K562 (cell line): ENCODE measurements around the gene ADGRG4. TPM values are rescaled to one million over a fixed set of nuclear protein-coding genes. Genes with fewer than 3 reads are reported as not detected.

Experiments
- ATAC-seq: fragments of 200-7000 bp; cut with Tn5 transposase; 3 replicates; pipeline ENCODE4 v1.9.1; 2020; ENCODE audit warnings: moderate library complexity
- BruUV-seq: library from RNA; stranded (reverse); fragments of 400-500 nt; replicated peaks from 2 replicates; lab custom pipeline; 2021; lab: Mats Ljungman, UMichigan
- CTCF ChIA-PET: fragments of 300-600 bp; formaldehyde crosslinking; extraction: SDS; loops from one replicate; lab custom pipeline; 2021; ENCODE audit warnings: low intra/inter-chr PET ratio; lab: Yijun Ruan, JAX
- POLR2A ChIA-PET: fragments of 300-600, 350-650 bp; sonication (Branson Sonifier 250); formaldehyde crosslinking; extraction: SDS; loops from one replicate; lab custom pipeline; 2021; ENCODE audit warnings: antibody characterized with exemption, inconsistent platforms; lab: Yijun Ruan, JAX
- DNase-seq, 4 experiments: peaks; one replicate each; pipeline versions ENCODE4 v3.0.0 to v3.0.0-alpha.2; 2011 to 2018; ENCODE audit warnings: low spot score in 3 of 4, mixed read lengths in 3 of 4; ENCODE audit errors: extremely low read depth in 1 of 4
- FAIRE-seq: peaks from 2 replicates; lab custom pipeline; 2011; peaks lifted over from hg19 to GRCh38; lab: Jason Lieb, UNC
- H2AFZ ChIP-seq: 2 replicates; pipeline ENCODE4 v1.6.0; 2011; ENCODE audit warnings: low read depth, low read length, control low read depth, inconsistent platforms
- H3K27ac ChIP-seq: fragments of 200-600 bp; 3 replicates; pipeline ENCODE4 v1.8.0; 2011; ENCODE audit warnings: low read depth, mild to moderate bottlenecking, control low read depth, inconsistent platforms, low read length, moderate library complexity, mixed read lengths; ENCODE audit errors: extremely low read depth
- H3K27me3 ChIP-seq, 2 experiments: fragments of 300-600 bp in 1 of 2; 2 replicates in 1 of 2; 3 replicates in 1 of 2; pipeline versions ENCODE4 v1.6.0 to v1.8.0; 2011; ENCODE audit warnings: inconsistent platforms in 2 of 2, low read length in 2 of 2, mild to moderate bottlenecking in 1 of 2, mixed read lengths in 1 of 2, moderate library complexity in 1 of 2; ENCODE audit not compliant: control insufficient read depth in 2 of 2, insufficient read depth in 2 of 2
- H3K36me3 ChIP-seq: fragments of 300-600 bp; 3 replicates; pipeline ENCODE4 v1.8.0; 2011; ENCODE audit warnings: mild to moderate bottlenecking, low read length, inconsistent platforms; ENCODE audit not compliant: control insufficient read depth, insufficient read depth
- H3K4me1 ChIP-seq, 2 experiments: fragments of 200-600 bp in 1 of 2; replicated peaks in 1 of 2; 2 replicates in 1 of 2; 3 replicates in 1 of 2; pipeline versions ENCODE4 v1.5.1 to v1.8.0; 2011; ENCODE audit warnings: inconsistent platforms in 2 of 2, low read length in 2 of 2, mild to moderate bottlenecking in 1 of 2, mixed read lengths in 1 of 2, moderate library complexity in 1 of 2; ENCODE audit not compliant: control insufficient read depth in 2 of 2, insufficient read depth in 2 of 2
- H3K4me2 ChIP-seq: 2 replicates; pipeline ENCODE4 v1.6.1; 2011; ENCODE audit warnings: low read length, control low read depth, inconsistent platforms, mixed read lengths; ENCODE audit not compliant: insufficient read depth
- H3K4me3 ChIP-seq: fragments of 200-600 bp; sonication (generic), shearing (Covaris generic); 2 replicates; pipeline ENCODE4 v1.5.1; 2016; ENCODE audit warnings: control low read depth, inconsistent platforms
- H3K79me2 ChIP-seq: fragments of 200-600 bp; 3 replicates; pipeline ENCODE4 v1.8.0; 2011; ENCODE audit warnings: low read length, inconsistent platforms; ENCODE audit not compliant: control insufficient read depth, insufficient read depth
- H3K9ac ChIP-seq, 2 experiments: 2 replicates each; pipeline versions ENCODE4 v1.6.0 to v1.6.1; 2011; ENCODE audit warnings: low read depth in 2 of 2, low read length in 2 of 2, control low read depth in 1 of 2, inconsistent platforms in 1 of 2, mild to moderate bottlenecking in 1 of 2, mixed read lengths in 1 of 2; ENCODE audit not compliant: insufficient read depth in 1 of 2
- H3K9me1 ChIP-seq: one replicate; pipeline ENCODE4 v1.6.0; 2011; ENCODE audit warnings: inconsistent platforms, mild to moderate bottlenecking, low read length, moderate library complexity; ENCODE audit not compliant: control insufficient read depth, insufficient read depth
- H3K9me3 ChIP-seq: replicated peaks from 2 replicates; pipeline ENCODE4 v1.5.1; 2011; ENCODE audit warnings: low read depth, low read length, inconsistent platforms; ENCODE audit not compliant: control insufficient read depth, insufficient read depth
- H4K20me1 ChIP-seq: replicated peaks from 2 replicates; pipeline ENCODE4 v1.6.1; 2011; ENCODE audit warnings: low read length, inconsistent platforms, mixed read lengths; ENCODE audit not compliant: control insufficient read depth, insufficient read depth
- ATF3 ChIP-seq, 2 experiments: fragments of 450-650 bp in 1 of 2; sonication (generic) in 1 of 2; formaldehyde crosslinking in 1 of 2; IDR thresholded peaks in 1 of 2; conservative IDR thresholded peaks in 1 of 2; 2 replicates each; pipeline versions ENCODE4 v1.6.1 to v1.8.1; 2016 to 2023; ENCODE audit warnings: mild to moderate bottlenecking in 2 of 2, moderate library complexity in 2 of 2, inconsistent platforms in 1 of 2, missing genetic modification reagents in 1 of 2
- BRF1 ChIP-seq: IDR thresholded peaks from 3 replicates; pipeline ENCODE4 v1.6.1; 2011; ENCODE audit warnings: borderline replicate concordance, mild to moderate bottlenecking; ENCODE audit not compliant: insufficient read length; ENCODE audit errors: extremely low read depth
- CBX8 ChIP-seq: fragments of 200-600 bp; sonication (generic); IDR thresholded peaks from 2 replicates; pipeline ENCODE4 v1.6.1; 2012; ENCODE audit warnings: borderline replicate concordance, mixed run types, low read depth, mild to moderate bottlenecking, moderate library complexity, mixed read lengths, low read length, control low read depth, inconsistent platforms; ENCODE audit not compliant: poor library complexity, severe bottlenecking; ENCODE audit errors: extremely low read depth
- CTCF ChIP-seq, 3 experiments: IDR thresholded peaks in 2 of 3; conservative IDR thresholded peaks in 1 of 3; 2 replicates each; pipeline ENCODE4 v1.5.1; 2011 to 2012; ENCODE audit warnings: low read length in 3 of 3, mild to moderate bottlenecking in 3 of 3, control low read depth in 2 of 3, improper control_type of control experiment in 1 of 3, inconsistent platforms in 1 of 3, low read depth in 1 of 3, mixed read lengths in 1 of 3, moderate library complexity in 1 of 3; ENCODE audit not compliant: insufficient read depth in 2 of 3
- MBD1 ChIP-seq: fragments of 250-450 bp; sonication (Bioruptor Pico); IDR thresholded peaks from 2 replicates; pipeline ENCODE4 v1.8.0; 2022; ENCODE audit warnings: inconsistent platforms
- NBN ChIP-seq: fragments of 450-650 bp; IDR thresholded peaks from 2 replicates; pipeline ENCODE4 v1.6.1; 2016; ENCODE audit warnings: low read depth, mild to moderate bottlenecking
- POLR2AphosphoS2 ChIP-seq: IDR thresholded peaks from 2 replicates; pipeline ENCODE4 v1.6.1; 2012; ENCODE audit warnings: low read length, improper control_type of control experiment
- PRPF4 ChIP-seq: fragments of 200-400 bp; formaldehyde crosslinking; IDR thresholded peaks from one replicate; pipeline ENCODE4 v1.6.1; 2017; ENCODE audit warnings: low read length, low read depth, mild to moderate bottlenecking; ENCODE audit not compliant: insufficient read depth, poor library complexity, severe bottlenecking
- SMC3 ChIP-seq: conservative IDR thresholded peaks from 2 replicates; pipeline ENCODE4 v1.6.1; 2011; ENCODE audit warnings: low read depth, low read length, improper control_type of control experiment; ENCODE audit not compliant: insufficient read depth
- STAT5A ChIP-seq: IDR thresholded peaks from 2 replicates; pipeline ENCODE4 v1.6.1; 2012; ENCODE audit warnings: low read length, inconsistent platforms, borderline replicate concordance
- TRIM24 ChIP-seq, 2 experiments: fragments of 450-650 bp; IDR thresholded peaks; 2 replicates each; pipeline ENCODE4 v1.6.1; 2016
- ZNF696 ChIP-seq: fragments of 250-450 bp; sonication (Bioruptor Pico); conservative IDR thresholded peaks from 2 replicates; pipeline ENCODE4 v1.4.0; 2020; ENCODE audit warnings: mild to moderate bottlenecking, moderate library complexity
- ZSCAN29 ChIP-seq: fragments of 450-650 bp; IDR thresholded peaks from 2 replicates; pipeline ENCODE4 v1.6.1; 2017
- WGBS: fragments of 100-300 bp; shearing (Covaris generic); methylation state at CpG from one replicate; pipeline ENCODE4 v1.1.6; 2016; ENCODE audit warnings: low coverage, mixed read lengths; ENCODE audit not compliant: insufficient coverage; ENCODE audit errors: missing lambda C conversion rate; 5-methylcytosine and 5-hydroxymethylcytosine counted together
- in situ Hi-C: fragments of 300-500 bp; cut with MboI; formaldehyde crosslinking; loops from 4 replicates; pipeline ENCODE4 v1.15.0; 2018; ENCODE audit warnings: inconsistent platforms, mixed read lengths
- intact Hi-C: fragments of 100-400 bp; cut with micrococcal nuclease; formaldehyde crosslinking; loops from 2 replicates; pipeline ENCODE4 v1.14.2; 2022
- polyA plus RNA-seq, 8 experiments: library from polyadenylated mRNA; depleted of rRNA in 4 of 8; stranded (reverse) in 5 of 8; unstranded in 3 of 8; fragments of >200 nt; fragmentation: Nextera tagmentation in 2 of 8; fragmentation: Illumina TruSeq in 1 of 8; extraction: Ambion mirVana in 2 of 8; extraction: Trizol in 1 of 8; gene quantifications; 2 replicates each; pipeline versions ENCODE4 v1.2.1 to v1.2.3, GENCODE V29; 2011 to 2014; ENCODE audit warnings: inconsistent platforms in 1 of 8, missing spikeins in 1 of 8
- total RNA-seq, 7 experiments: library from RNA; depleted of rRNA in 6 of 7; stranded (reverse); fragments of >200 nt in 6 of 7; fragmentation: Illumina TruSeq in 2 of 7; extraction: Trizol in 2 of 7; gene quantifications; 2 replicates each; pipeline versions ENCODE4 v1.2.1 to v1.2.3, GENCODE V29; 2011 to 2021; ENCODE audit warnings: low replicate concordance in 1 of 7

Gene ADGRG4
- total and polyA plus RNA-seq, 9 of the 15 experiments (the other 6 are each of a cell fraction or from before 2014, with no cell fraction given) = not detected

GRCh38 chrX:136268051-136269048, 32.4 kb upstream of the ADGRG4 start (continued):
- TF ChIP-seq ATF3 (IDR thresholded peaks at IDR 0.05) = peak; percentile 55; the same call in 1 of the 2 replicates
- no peak for TF ChIP-seq ATF3 (CRISPR knock-in tag; conservative IDR thresholded peaks at IDR 0.05)
- TF ChIP-seq SMC3 = peak; percentile 47
- TF ChIP-seq CTCF (IDR thresholded peaks at IDR 0.05 in 2 of 3, conservative IDR thresholded peaks at IDR 0.05 in 1 of 3; ENCODE audit: insufficient read depth in 2 of 3, low read depth in 1 of 3, low read length in 3 of 3) = peak; percentile 66 to 73 (median 71)
- TF ChIP-seq POLR2AphosphoS2 = no peak

DNA sequence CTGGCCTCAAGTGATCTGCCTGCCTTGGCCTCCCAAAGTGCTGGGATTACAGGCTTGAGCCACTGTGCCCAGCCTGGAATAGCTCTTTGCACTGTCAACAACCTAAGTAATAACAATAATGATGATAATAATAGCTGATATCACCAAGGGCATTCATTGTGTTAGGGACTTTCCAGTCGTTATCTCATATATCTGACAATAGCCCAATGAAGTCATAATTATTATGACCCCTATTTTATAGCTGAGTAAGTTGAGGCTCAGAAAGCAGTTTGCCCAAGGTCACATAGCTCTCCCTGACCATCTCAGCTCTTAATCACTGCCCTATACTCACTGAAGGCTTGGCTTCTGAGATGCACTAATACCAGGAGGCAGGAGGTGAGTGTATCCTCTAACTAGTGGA, 30.8 kb upstream of the ADGRG4 start:
- CTCF ChIA-PET = no interaction called here
- Histone ChIP-seq H3K9me1 (no peaks in the 10 kb centered on the region), H3K4me2 (no peak overlapping the region), H3K27ac (no peak overlapping the region), H3K4me1 (no peaks in the 10 kb centered on the region), H4K20me1 (no peaks in the 10 kb centered on the region), H3K27me3 (no peaks in the 10 kb centered on the region), H3K79me2 (no peaks in the 10 kb centered on the region), H3K36me3 (no peaks in the 10 kb centered on the region), H2AFZ (no peak overlapping the region), H3K9ac (no peak overlapping the region), H3K9me3 (no peaks in the 10 kb centered on the region), H3K4me3 (no peak overlapping the region)
- FAIRE-seq = no peak
- intact Hi-C loops = loop anchor here (5.0 to 10.0 kb wide), 2 partner anchors 58 to 225 kb away; partner anchors contain the start of gene HTATSF1
- TF ChIP-seq ZNF696 (CRISPR knock-in tag) = no peak
- TF ChIP-seq TRIM24 (IDR thresholded peaks at IDR 0.05) = no peak
- no peak for TF ChIP-seq CBX8
- TF ChIP-seq NBN = no peak
- TF ChIP-seq PRPF4 = no peak
- no peak for TF ChIP-seq MBD1 (CRISPR knock-in tag)
- no peak for TF ChIP-seq STAT5A
- no peak for TF ChIP-seq ZSCAN29
- no peak for TF ChIP-seq BRF1
- no peak for DNase-seq
- 8% methylated on average over 1 of the region's 1 CpG for WGBS
- POLR2A ChIA-PET = no interaction called here
- in situ Hi-C loops = no loop called here
- no peak for ATAC-seq
- BruUV-seq = no TSS peak
